Measurements from ENCODE around the gene AUTS2. TPM values are rescaled to one million over a fixed set of nuclear protein-coding genes. Genes with fewer than 3 reads are reported as not detected.
A peak's percentile ranks its signal among the peaks of the same experiment; 100 is the strongest.

The AUTS2 gene
- total RNA-seq, 1 donor from 2014 or later, result 5.3 TPM

- DNase-seq (ENCODE audit: missing footprints) (no peak), ATAC-seq (peak; percentile 81)
- intact Hi-C loops (cut with DNase I), result no loop called here
These were observed 782.2 kb downstream of the AUTS2 start for GRCh38 chr7:70380421-70381015.

- intact Hi-C loops (cut with DNase I), result no loop called here
- DNase-seq (ENCODE audit: missing footprints), result no peak
- ATAC-seq, result no peak
These were observed 784.9 kb downstream of the AUTS2 start for GRCh38 chr7:70383066-70383782.

GRCh38 chr7:70384024-70384423, 785.7 kb downstream of the AUTS2 start:
- intact Hi-C loops (cut with DNase I), result no loop called here
- DNase-seq (ENCODE audit: missing footprints), result no peak
- no peak for ATAC-seq

GRCh38 chr7:70384891-70385290, 786.6 kb downstream of the AUTS2 start:
- intact Hi-C loops (cut with DNase I), result no loop called here
- DNase-seq (ENCODE audit: missing footprints) (no peak), ATAC-seq (no peak)

- DNase-seq (ENCODE audit: missing footprints), result no peak
- intact Hi-C loops (cut with DNase I), result no loop called here
- ATAC-seq, result peak; percentile 5
These were observed 788.9 kb downstream of the AUTS2 start for GRCh38 chr7:70387217-70387616.

GRCh38 chr7:70389531-70390151, 791.4 kb downstream of the AUTS2 start:
- DNase-seq (ENCODE audit: missing footprints) (no peak), ATAC-seq (no peak)
- intact Hi-C loops (cut with DNase I), result no loop called here

- DNase-seq (ENCODE audit: missing footprints), result no peak
- intact Hi-C loops (cut with DNase I), result no loop called here
- ATAC-seq, result no peak
These were observed 792.0 kb downstream of the AUTS2 start for GRCh38 chr7:70390251-70390650.

GRCh38 chr7:70392256-70392876, 794.1 kb downstream of the AUTS2 start:
- no peak for DNase-seq (ENCODE audit: missing footprints)
- intact Hi-C loops (cut with DNase I), result no loop called here

GRCh38 chr7:70392877-70393435, 794.7 kb downstream of the AUTS2 start:
- no peak for DNase-seq (ENCODE audit: missing footprints)
- ATAC-seq, result no peak
- intact Hi-C loops (cut with DNase I), result no loop called here

More at GRCh38 chr7:70392256-70392876, 794.1 kb downstream of the AUTS2 start:
- ATAC-seq, result peak; percentile 55

GRCh38 chr7:70393956-70394355, 795.7 kb downstream of the AUTS2 start:
- intact Hi-C loops (cut with DNase I), result no loop called here
- DNase-seq (ENCODE audit: missing footprints), result no peak
- no peak for ATAC-seq

- intact Hi-C loops (cut with DNase I), result no loop called here
- no peak for ATAC-seq
These were observed 802.6 kb downstream of the AUTS2 start for GRCh38 chr7:70400829-70401380.

GRCh38 chr7:70402069-70402468, 803.8 kb downstream of the AUTS2 start:
- intact Hi-C loops (cut with DNase I), result no loop called here
- ATAC-seq, result no peak

More at GRCh38 chr7:70400829-70401380, 802.6 kb downstream of the AUTS2 start:
- no peak for DNase-seq (ENCODE audit: missing footprints)

GRCh38 chr7:70405241-70405640, 807.0 kb downstream of the AUTS2 start:
- intact Hi-C loops (cut with DNase I), result no loop called here
- DNase-seq (ENCODE audit: missing footprints) (no peak), ATAC-seq (no peak)

More at GRCh38 chr7:70402069-70402468, 803.8 kb downstream of the AUTS2 start:
- DNase-seq (ENCODE audit: missing footprints), result no peak

- ATAC-seq, result no peak
- no peak for DNase-seq (ENCODE audit: missing footprints)
- intact Hi-C loops (cut with DNase I), result no loop called here
These were observed 808.1 kb downstream of the AUTS2 start for GRCh38 chr7:70406186-70406949.

- DNase-seq (ENCODE audit: missing footprints) (no peak), ATAC-seq (no peak)
- intact Hi-C loops (cut with DNase I), result no loop called here
These were observed 808.6 kb downstream of the AUTS2 start for GRCh38 chr7:70406950-70407209.

GRCh38 chr7:70408477-70408876, 810.2 kb downstream of the AUTS2 start:
- ATAC-seq, result no peak
- DNase-seq (ENCODE audit: missing footprints), result no peak
- intact Hi-C loops (cut with DNase I), result no loop called here

GRCh38 chr7:70408891-70409290, 810.6 kb downstream of the AUTS2 start:
- intact Hi-C loops (cut with DNase I), result no loop called here
- DNase-seq (ENCODE audit: missing footprints), result no peak
- ATAC-seq, result no peak

- DNase-seq (ENCODE audit: missing footprints), result no peak
- no peak for ATAC-seq
- intact Hi-C loops (cut with DNase I), result no loop called here
These were observed 812.0 kb downstream of the AUTS2 start for GRCh38 chr7:70410134-70410750.

Measured in Right ventricle myocardium inferior (tissue), 1 donor.